D721Med (cell line): ENCODE data around the gene AGO1.

Experiments used
- DNase-seq: peaks from one replicate; pipeline ENCODE4 v3.0.0; 2011; ENCODE audit warnings: low spot score; ENCODE audit not compliant: insufficient read length
- FAIRE-seq: peaks from 2 replicates; lab custom pipeline; 2011; peaks lifted over from hg19 to GRCh38; lab: Jason Lieb, UNC
- CTCF ChIP-seq: IDR thresholded peaks from 2 replicates; pipeline ENCODE4 v1.5.1; 2012; ENCODE audit warnings: mild to moderate bottlenecking, control low read depth; ENCODE audit not compliant: insufficient read depth; ENCODE audit errors: missing control alignments

Gene AGO1

GRCh38 chr1:35854989-35855700 is 27.9 kb upstream of the AGO1 start:
- peak; percentile 47 for TF ChIP-seq CTCF
- FAIRE-seq: peak; percentile 38
- DNase-seq: peak; percentile 50

- TF ChIP-seq CTCF: no peak
- no peak for DNase-seq
- no peak for FAIRE-seq
Measured at GRCh38 chr1:35856964-35857363, 26.0 kb upstream of the AGO1 start.

GRCh38 chr1:35857830-35858229 is 25.2 kb upstream of the AGO1 start:
- FAIRE-seq (no peak), DNase-seq (no peak)
- TF ChIP-seq CTCF: peak; percentile 36

- no peak for TF ChIP-seq CTCF
Measured at GRCh38 chr1:35860696-35861095, 22.3 kb upstream of the AGO1 start.

GRCh38 chr1:35863136-35863535 is 19.9 kb upstream of the AGO1 start:
- no peak for TF ChIP-seq CTCF
- FAIRE-seq (no peak), DNase-seq (no peak)

More at GRCh38 chr1:35860696-35861095, 22.3 kb upstream of the AGO1 start:
- FAIRE-seq (no peak), DNase-seq (no peak)

- no peak for FAIRE-seq
- no peak for TF ChIP-seq CTCF
- no peak for DNase-seq
Measured at GRCh38 chr1:35863881-35864625, 19.0 kb upstream of the AGO1 start.

GRCh38 chr1:35864813-35865212 is 18.2 kb upstream of the AGO1 start:
- DNase-seq (no peak), FAIRE-seq (no peak)
- TF ChIP-seq CTCF: no peak
